Erythroblast (primary cell): ENCODE results near the gene YIPF1.

Experiments used
- GATA1 ChIP-seq: IDR thresholded peaks from 2 replicates; pipeline ENCODE4 v1.6.1; 2011; ENCODE audit warnings: low read depth, mild to moderate bottlenecking, control low read depth, low read length, moderate library complexity
- POLR2A ChIP-seq: IDR thresholded peaks from 2 replicates; pipeline ENCODE4 v1.6.1; 2011; ENCODE audit warnings: mild to moderate bottlenecking, low read length

- TF ChIP-seq POLR2A (no peak), GATA1 (no peak)
These were observed 17.7 kb downstream of the YIPF1 start for GRCh38 chr1:53871773-53872484.
